HepG2 (cell line): ENCODE results near the gene SBNO2.

ENCODE experiments used
- EZH2 ChIP-seq: conservative IDR thresholded peaks from 2 replicates; pipeline ENCODE4 v1.6.1; 2012; ENCODE audit warnings: mild to moderate bottlenecking, low read depth, low read length, moderate library complexity
- RBM39 ChIP-seq: fragments of 200-400 bp; formaldehyde crosslinking; IDR thresholded peaks from one replicate; pipeline ENCODE4 v1.6.1; 2018; ENCODE audit warnings: antibody characterized with exemption, mild to moderate bottlenecking, low read depth, low read length; ENCODE audit not compliant: poor library complexity, severe bottlenecking
- SKI ChIP-seq: fragments of 450-650 bp; IDR thresholded peaks from one replicate; pipeline ENCODE4 v1.6.1; 2018; ENCODE audit warnings: mild to moderate bottlenecking; ENCODE audit not compliant: partially characterized antibody
- SRSF9 ChIP-seq: fragments of 200-400 bp; formaldehyde crosslinking; IDR thresholded peaks from 2 replicates; pipeline ENCODE4 v1.6.1; 2018; ENCODE audit warnings: borderline replicate concordance, mild to moderate bottlenecking, low read depth, low read length; ENCODE audit not compliant: insufficient read depth, poor library complexity, severe bottlenecking
- ZNF224 ChIP-seq: sonication (generic); formaldehyde crosslinking; IDR thresholded peaks from 2 replicates; pipeline ENCODE4 v1.5.0; 2020; ENCODE audit warnings: mild to moderate bottlenecking, missing genetic modification reagents
- TF ChIP-seq, protein P1 (sequence below): sonication (generic); formaldehyde crosslinking; IDR thresholded peaks from 2 replicates; pipeline ENCODE4 v1.8.1; 2023; ENCODE audit warnings: mild to moderate bottlenecking, inconsistent platforms, moderate library complexity, missing genetic modification reagents, borderline replicate concordance
- TF ChIP-seq, protein P2 (sequence below): sonication (generic); formaldehyde crosslinking; IDR thresholded peaks from 2 replicates; pipeline ENCODE4 v1.5.0; 2020; ENCODE audit warnings: mild to moderate bottlenecking, missing genetic modification reagents, moderate library complexity
- TF ChIP-seq, protein P3 (sequence below): sonication (generic); formaldehyde crosslinking; IDR thresholded peaks from 2 replicates; pipeline ENCODE4 v1.5.1; 2020; ENCODE audit warnings: mild to moderate bottlenecking, missing genetic modification reagents, borderline replicate concordance

DNA sequence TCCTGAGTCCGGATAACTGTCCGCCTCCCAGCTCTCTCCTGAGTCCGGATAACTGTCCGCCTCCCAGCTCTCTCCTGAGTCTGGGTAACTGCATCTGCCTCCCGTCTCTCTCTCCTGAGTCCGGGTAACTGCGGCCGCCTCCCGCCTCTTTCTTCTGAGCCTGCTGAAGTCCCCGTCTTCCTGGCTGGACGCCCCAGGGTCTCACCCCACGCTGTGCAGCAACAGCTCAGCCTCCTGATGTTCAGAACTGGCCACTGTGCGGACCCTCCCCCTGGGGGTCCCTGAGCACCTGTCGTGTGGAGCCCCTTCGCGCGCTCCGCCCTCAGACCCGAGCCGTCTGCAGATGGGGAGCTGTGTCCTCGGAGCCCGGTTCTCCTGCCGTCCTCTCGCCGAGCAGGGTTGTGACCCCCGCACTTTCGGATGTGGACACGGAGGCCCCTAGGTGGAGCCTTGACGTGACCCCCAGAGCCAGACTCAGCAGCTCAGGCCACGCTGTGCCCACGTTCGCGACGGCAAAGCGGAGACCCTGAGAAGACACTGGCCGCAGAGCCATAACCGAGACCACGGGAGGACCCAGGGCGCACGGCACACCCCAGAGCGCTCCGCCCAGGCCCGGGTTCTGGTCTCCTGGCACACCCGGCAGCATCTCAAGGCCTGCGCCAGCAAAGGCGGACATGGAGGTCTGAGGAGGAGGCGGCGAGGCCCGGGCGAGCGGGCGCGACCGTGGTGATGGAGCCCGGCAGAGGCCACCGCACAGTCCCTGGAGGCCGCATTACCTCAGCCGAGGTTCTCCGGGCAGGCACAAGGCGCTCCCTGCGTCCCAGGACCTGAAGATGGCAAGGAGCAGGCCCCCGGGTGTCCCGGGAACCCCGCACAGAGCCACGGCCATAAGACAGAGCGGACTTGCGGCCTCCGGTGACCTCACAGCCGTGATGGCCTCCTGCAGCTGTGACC, 15.9 kb downstream of the SBNO2 start:
- TF ChIP-seq SRSF9 (no peak), SKI (no peak), RBM39 (no peak), EZH2 (no peak), ZNF224 (CRISPR knock-in tag) (no peak)
- TF ChIP-seq, protein P1, sequence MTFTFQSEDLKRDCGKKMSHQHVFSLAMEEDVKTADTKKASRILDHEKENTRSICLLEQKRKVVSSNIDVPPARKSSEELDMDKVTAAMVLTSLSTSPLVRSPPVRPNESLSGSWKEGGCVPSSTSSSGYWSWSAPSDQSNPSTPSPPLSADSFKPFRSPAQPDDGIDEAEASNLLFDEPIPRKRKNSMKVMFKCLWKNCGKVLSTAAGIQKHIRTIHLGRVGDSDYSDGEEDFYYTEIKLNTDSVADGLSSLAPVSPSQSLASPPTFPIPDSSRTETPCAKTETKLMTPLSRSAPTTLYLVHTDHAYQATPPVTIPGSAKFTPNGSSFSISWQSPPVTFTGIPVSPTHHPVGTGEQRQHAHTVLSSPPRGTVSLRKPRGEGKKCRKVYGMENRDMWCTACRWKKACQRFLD (CRISPR knock-in tag), result no peak
- TF ChIP-seq, protein P2, sequence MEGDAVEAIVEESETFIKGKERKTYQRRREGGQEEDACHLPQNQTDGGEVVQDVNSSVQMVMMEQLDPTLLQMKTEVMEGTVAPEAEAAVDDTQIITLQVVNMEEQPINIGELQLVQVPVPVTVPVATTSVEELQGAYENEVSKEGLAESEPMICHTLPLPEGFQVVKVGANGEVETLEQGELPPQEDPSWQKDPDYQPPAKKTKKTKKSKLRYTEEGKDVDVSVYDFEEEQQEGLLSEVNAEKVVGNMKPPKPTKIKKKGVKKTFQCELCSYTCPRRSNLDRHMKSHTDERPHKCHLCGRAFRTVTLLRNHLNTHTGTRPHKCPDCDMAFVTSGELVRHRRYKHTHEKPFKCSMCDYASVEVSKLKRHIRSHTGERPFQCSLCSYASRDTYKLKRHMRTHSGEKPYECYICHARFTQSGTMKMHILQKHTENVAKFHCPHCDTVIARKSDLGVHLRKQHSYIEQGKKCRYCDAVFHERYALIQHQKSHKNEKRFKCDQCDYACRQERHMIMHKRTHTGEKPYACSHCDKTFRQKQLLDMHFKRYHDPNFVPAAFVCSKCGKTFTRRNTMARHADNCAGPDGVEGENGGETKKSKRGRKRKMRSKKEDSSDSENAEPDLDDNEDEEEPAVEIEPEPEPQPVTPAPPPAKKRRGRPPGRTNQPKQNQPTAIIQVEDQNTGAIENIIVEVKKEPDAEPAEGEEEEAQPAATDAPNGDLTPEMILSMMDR (CRISPR knock-in tag), result no peak
- TF ChIP-seq, protein P3, sequence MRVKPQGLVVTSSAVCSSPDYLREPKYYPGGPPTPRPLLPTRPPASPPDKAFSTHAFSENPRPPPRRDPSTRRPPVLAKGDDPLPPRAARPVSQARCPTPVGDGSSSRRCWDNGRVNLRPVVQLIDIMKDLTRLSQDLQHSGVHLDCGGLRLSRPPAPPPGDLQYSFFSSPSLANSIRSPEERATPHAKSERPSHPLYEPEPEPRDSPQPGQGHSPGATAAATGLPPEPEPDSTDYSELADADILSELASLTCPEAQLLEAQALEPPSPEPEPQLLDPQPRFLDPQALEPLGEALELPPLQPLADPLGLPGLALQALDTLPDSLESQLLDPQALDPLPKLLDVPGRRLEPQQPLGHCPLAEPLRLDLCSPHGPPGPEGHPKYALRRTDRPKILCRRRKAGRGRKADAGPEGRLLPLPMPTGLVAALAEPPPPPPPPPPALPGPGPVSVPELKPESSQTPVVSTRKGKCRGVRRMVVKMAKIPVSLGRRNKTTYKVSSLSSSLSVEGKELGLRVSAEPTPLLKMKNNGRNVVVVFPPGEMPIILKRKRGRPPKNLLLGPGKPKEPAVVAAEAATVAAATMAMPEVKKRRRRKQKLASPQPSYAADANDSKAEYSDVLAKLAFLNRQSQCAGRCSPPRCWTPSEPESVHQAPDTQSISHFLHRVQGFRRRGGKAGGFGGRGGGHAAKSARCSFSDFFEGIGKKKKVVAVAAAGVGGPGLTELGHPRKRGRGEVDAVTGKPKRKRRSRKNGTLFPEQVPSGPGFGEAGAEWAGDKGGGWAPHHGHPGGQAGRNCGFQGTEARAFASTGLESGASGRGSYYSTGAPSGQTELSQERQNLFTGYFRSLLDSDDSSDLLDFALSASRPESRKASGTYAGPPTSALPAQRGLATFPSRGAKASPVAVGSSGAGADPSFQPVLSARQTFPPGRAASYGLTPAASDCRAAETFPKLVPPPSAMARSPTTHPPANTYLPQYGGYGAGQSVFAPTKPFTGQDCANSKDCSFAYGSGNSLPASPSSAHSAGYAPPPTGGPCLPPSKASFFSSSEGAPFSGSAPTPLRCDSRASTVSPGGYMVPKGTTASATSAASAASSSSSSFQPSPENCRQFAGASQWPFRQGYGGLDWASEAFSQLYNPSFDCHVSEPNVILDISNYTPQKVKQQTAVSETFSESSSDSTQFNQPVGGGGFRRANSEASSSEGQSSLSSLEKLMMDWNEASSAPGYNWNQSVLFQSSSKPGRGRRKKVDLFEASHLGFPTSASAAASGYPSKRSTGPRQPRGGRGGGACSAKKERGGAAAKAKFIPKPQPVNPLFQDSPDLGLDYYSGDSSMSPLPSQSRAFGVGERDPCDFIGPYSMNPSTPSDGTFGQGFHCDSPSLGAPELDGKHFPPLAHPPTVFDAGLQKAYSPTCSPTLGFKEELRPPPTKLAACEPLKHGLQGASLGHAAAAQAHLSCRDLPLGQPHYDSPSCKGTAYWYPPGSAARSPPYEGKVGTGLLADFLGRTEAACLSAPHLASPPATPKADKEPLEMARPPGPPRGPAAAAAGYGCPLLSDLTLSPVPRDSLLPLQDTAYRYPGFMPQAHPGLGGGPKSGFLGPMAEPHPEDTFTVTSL (CRISPR knock-in tag), result no peak
